Ureter (tissue), 1 donor: ENCODE results near the gene GLIS1. TPM values are rescaled to one million over a fixed set of nuclear protein-coding genes. Genes with fewer than 3 reads are reported as not detected.

Experiments used
- DNase-seq: peaks from one replicate; pipeline ENCODE4 v3.0.0-alpha.2; 2020; ENCODE audit warnings: low spot score
- total RNA-seq: library from RNA; stranded (reverse); gene quantifications from one replicate; pipeline ENCODE4 v1.2.4, GENCODE V29; 2023
- donor health status: DM: yes; HTN: yes; CAD: no.

Gene GLIS1
- total RNA-seq, 1 donor from 2014 or later, result 2.7 TPM

DNA sequence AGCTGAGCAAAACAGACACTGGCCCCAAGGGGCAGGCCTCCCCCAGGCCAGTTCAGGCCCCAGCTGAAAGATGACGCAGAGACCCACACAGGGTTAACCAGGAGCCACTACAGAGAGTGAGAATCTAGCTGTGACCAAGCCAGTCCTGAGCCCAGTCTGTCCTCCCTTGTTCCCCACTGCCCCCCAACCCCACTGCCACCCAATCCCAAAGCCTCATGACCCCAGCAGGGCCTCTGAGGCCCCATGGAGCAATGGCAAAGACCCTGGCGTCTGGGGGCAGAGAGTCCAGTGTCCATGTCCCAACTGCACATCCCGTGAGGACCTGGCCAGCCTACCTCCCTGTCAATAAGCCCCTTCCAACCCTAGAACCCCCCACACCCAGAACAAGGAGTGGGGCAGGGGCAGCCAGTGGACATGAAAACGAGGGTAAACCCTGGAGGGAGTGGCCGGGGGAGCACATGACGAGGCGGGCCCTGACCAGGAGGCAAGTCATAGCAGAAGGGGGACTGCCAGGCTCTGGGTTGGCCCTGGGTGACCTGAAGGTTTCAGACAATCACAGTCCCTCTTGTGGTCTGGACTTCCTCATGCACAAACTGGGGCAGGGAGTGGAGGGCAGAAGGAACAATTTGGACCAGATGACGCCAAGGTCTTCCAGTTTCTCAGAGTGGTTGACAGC, 100.5 kb downstream of the GLIS1 start:
- peak; percentile 39 for DNase-seq

DNA sequence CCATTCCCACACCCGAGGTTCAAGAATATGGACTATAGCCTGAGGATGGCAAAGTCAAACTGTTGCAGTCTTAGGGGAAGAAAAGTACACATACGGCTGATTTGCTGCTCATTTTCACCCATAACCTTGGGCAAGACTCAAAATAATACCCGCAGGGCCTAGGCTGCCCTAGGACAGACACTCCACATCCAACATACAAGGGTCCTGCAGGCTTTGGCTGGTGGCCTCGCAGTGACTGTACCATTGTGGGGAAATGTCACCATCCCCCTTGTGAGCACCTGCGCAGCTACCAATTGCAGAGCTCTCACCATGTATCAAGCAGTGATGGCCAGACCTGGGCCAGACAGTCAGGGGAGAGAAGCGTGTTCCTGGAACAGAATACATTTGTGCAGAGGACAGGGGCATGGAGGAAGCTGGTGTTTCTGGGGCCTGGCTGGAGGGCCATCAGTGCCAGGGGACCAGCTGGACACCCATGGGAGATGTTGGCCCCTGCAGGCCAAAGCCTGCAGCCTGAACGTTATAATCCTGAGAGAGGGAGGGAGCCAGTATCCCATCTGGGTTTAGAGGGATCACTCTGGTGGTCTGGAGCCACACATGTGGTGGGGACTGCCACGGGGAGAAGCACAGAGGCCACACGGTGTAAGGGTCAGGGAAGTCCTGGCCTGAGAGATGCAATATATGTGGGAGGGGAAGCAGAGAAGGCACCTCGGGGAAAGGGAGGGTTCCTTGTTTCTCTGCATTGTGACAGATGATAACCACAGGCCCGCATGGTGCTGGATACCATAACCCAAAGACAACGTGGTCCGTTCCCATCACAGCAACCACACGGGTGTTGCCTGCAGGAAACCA, 101.2 kb downstream of the GLIS1 start:
- DNase-seq, result no peak

DNA sequence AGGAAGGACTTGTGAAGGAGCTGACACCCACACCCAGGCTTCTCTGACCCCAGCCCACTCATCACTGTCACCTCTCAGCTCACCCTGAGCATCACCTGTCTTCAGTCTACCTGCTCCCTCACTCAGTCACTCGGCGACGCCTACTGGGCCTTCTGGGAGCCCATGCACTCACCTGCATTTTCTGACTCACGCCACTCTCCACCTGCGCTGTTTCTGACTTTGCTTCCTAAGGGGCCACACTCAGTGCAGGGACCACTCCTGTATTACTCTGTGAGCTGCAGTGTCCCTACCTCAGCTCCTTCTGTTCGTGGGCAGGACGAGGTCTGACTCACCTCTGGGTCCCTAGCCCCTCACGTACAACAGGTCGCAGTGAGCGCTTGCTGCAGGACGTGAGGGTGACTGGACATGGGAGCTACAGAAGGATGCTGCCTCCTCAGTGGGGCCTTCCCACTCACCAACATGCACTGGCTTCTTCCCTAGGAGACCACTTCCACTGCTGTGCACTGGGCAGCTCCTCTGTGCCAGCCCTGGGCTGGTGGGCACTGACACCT, 102.3 kb downstream of the GLIS1 start:
- peak; percentile 24 for DNase-seq

DNA sequence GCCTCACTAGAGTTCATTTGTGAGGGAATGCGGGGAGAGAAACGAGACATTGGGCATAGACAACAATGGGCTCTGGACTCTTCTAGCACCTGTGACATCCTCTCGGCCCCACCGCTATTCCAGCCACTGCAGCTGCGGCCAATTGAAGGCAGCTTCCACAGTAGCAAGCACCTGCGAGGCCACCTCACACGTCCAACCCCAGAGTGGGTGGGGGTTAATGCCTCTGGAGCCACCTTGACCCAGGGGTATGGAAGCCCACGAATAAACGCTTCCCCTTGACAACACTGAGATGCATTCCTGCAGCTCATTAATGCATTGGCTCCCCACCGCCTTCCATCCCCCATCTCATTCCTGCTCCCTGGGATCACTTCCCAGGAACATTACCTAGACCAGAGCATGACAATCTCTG, 104.4 kb downstream of the GLIS1 start:
- DNase-seq, result peak; percentile 30

DNA sequence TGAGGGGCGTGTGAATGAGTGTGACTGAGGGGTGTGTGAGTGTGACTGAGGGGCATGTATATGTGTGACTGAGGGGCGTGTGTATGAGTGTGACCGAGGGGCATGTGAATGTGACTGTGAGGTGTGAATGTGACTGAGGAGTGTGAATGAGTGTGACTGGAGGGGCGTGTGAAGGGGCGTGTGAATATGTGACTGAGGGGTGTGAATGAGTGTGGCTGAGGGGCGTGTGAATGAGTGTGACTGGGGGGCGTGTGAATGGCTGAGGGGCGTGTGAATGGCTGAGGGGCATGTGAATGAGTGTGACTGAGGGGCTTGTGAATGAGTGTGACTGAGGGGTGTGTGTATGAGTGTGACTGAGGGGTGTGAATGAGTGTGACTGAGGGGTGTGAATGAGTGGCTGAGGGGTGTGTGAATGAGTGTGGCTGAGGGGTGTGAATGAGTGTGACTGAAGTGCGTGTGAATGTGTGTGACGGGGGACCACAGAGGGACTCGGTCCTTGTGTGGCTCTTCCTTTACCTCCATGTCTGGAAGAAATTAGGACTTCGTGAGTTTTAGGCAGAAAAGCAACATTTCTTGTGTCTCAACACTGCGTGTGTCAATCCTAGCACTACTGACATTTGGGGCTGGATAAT, 105.8 kb downstream of the GLIS1 start:
- peak; percentile 25 for DNase-seq

DNA sequence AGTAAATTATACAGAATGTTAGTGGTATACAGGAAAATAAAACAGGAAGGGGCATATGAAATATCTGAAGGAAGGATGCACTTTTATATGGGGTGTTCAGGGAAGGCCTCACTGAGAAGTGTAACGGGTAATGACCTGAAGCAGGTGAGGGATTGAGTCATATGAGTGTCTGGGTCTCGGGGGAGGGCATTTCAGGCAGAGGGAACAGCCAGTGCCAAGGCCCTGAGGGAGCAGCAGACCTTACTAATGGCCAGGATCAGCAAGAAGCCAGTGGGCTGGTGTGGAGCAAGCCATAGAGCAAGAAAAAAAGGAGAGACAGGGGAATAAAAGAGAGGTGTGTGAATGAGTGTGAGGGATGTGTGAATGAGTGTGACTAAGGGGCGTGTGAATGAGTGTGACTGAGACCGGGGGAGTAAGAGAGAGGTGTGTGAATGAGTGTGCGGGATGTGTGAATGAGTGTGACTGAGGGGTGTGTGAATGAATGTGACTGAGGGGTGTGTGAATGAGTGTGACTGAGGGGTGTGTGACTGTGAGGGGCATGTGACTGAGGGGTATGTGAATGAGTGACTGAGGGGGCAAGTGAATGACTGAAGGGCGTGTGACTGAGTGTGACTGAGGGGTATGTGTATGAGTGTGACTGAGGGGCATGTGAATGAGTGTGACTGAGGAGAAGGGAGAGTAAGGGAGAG, 107.2 kb downstream of the GLIS1 start:
- DNase-seq, result peak; percentile 17

DNA sequence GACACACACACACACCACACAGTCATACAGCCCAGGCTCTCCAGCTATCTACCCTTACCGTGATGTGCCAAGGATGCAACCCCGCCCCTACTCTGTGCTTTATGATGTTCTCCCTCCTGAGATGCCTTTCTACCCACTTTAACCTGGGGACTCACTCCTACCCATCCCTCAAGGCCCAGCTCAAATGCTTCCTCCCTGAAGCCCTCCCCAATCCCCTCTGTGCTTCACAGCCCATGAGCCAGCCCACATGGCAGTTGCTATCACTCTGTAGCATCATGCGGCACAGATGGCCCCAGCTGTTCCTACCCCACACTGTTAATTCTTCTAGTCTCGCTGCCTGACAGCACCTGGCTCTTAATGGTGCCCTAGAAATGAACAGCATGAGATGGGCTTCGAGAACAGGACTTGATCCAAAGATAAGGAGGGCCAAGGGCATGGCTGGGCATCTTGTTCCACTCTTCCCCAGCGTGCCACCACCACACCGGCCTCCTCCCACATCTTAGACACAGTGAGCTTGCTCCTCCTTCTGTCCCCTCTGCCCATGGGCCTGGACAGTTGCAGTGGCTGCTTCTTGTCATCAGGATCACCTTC, 109.8 kb downstream of the GLIS1 start:
- DNase-seq, result peak; percentile 28

DNA sequence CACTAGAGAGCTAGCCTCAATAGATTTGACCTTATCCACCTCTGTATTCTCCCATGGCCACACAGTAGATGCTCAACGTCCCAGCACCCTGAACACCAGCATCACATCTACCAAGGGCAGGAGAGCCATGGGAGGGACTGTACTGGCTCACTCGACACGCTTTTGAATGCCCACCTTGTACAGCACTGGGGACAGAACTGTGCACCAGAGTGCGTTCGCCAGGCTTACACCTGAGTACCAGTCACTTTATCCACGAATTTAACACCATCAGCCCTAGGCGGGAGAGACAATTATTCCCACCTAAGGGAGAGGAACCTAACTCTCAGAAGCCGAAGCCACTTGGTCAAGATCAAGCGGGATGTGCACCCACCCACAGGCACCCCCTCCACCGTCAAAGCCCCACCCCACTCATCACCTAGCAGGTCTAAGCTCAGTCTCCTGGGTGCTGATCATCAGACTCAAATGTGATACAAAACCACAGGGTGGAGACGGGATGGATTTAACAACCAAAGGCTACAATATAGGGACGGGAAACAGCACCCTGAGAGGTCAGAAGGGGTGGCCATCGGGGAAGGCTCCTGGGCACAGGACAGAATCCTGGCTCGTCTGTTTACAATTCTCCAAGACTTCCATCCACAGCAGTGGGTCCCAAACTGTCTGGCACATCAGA, 110.5 kb downstream of the GLIS1 start:
- peak; percentile 22 for DNase-seq

DNA sequence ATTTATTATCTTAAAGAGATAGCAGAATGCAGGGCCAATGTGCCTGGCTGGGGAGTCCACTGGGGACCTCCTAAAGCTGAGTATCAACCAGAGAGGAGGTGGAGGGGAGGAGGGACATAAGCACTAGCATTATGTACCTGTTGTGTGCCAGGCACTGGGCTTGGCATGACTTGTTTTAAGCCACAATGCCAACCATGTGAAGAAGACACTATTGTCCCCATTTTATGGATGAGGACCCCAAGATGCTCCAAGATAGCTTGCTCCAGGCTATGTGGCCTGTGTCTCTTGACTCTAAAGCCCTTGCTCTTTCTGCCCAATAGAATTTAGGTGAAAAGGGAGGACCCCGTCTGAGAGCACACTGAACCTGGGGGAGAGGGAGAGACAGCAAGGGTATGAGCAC, 111.3 kb downstream of the GLIS1 start:
- DNase-seq, result no peak

DNA sequence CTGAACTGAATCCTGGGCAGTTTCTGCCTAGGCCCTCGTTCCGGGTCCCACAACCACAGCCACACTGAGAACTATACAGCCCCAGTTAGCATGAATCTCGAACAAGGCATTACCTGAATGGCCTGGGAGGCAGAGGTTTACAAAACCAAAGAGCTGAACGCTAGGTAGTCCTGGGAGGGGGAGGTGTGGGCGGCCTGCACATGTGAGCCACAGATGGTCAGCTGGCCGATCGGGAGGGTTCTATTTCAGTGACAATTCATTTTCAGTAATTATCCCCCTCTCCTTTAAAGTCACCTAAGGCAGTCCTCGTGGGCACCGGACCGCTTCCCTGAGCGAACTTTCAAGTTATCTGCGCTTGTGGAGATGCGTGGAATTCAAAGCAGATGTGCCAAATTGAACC, 111.9 kb downstream of the GLIS1 start:
- peak; percentile 25 for DNase-seq

DNA sequence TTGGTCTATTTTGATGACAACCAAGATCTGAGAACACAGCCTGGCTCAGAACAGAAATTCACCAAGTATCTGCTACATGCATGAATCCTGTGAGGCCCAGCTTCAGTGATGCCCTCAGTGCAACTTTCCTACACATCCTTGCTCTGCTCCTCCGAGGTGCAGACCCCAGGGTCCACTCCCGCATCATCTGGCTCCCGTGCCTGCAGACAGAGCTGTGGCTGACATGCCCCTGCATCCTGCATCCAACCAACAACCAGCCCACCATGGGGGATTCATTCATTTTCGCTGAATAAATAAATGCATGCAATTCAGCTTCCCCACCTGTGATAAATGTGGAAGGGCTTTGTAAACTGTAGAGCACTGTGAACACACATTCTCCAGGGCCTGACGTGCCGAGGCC, 112.3 kb downstream of the GLIS1 start:
- DNase-seq, result peak; percentile 36

DNA sequence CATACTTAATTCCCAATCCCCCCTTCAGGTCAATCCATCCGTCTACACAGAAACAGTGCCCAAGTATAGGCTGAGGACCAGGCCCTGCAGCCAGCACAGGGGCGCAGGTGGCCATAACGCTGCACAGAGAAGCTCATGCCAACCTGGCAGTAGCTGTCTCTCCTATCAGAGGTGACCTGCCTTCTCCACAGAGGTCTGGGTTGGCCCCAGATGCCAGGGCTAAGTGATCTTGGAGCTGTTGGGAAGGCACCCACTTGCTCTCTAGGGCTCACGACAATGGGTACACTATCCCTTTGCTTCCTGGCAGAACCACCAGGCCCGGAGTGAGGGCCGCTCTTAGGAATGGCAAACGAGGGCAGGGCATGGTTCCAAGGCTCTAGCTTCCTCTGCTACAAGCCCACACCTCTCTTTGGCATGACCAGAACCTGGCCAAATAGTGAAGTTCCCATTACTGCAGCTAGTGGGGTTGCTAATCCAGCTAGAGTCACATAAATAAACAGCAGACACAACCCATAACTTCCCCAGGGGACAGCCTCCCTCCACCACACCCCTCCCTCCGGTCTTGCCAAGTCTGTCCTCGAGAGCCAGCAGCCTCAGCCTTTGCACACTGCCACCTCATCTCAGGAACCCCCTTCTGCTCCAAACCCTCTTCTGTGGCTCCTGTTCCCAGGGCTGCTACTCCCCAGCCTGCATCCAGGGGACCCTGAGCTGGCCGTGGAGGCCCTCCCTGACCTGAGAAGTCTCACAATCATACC, 113.0 kb downstream of the GLIS1 start:
- peak; percentile 40 for DNase-seq

DNA sequence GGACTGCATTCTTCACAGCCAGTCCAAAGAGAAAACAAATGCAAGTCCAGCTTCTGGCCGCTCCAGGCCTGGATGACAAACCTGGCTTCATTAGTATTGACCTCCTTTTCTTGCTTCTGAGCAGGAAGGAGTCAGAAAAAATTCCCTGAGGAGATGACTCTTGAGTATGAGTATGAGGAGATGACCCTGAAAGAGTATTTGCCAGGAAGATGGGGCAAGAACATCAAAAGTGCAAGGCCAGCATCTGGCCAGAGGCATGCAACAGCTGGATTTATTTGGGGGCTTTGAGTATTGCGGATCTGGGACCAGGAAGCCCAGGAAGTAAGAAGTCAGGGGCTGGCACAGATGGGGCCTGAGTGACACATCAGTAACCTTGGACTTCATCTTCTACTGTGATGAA, 113.9 kb downstream of the GLIS1 start:
- no peak for DNase-seq

DNA sequence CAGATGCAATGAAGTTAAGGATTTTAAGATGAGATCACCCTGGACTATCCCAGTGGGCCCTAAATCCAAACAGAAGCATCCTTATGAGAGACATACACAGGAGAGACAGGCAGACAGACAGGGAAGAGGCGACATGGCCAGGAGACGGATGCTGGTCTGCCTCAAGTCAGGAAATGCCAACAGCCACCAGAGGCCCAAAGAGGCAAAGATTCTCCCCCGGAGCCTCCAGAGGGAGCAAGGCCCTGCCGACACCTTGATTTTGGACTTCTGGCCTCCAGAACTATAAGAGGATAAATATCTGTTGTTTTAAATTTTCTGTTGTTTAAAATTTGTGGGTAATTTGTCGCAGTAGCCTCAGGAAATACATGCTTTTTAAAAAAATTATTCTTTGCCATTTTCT, 116.4 kb downstream of the GLIS1 start:
- no peak for DNase-seq

DNA sequence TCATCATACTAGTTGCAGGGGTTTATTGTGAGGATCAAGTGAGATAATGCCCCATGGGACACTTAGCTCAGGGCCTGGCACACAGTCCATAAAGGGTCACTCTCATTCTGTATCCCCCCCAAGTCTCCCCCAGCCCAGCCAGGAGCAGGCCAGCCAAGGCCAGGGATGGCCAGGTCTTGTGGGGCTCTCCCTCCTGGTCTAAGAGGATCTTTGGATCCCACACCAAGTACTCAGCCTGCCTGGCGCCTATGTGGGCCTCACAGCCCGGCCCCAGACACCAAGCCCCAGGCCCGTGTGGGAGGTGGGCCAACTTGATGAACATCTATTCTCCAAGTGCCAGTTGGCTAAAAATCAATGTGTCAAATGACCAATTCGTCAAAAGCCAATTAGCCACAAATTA, 117.8 kb downstream of the GLIS1 start:
- DNase-seq, result peak; percentile 39

DNA sequence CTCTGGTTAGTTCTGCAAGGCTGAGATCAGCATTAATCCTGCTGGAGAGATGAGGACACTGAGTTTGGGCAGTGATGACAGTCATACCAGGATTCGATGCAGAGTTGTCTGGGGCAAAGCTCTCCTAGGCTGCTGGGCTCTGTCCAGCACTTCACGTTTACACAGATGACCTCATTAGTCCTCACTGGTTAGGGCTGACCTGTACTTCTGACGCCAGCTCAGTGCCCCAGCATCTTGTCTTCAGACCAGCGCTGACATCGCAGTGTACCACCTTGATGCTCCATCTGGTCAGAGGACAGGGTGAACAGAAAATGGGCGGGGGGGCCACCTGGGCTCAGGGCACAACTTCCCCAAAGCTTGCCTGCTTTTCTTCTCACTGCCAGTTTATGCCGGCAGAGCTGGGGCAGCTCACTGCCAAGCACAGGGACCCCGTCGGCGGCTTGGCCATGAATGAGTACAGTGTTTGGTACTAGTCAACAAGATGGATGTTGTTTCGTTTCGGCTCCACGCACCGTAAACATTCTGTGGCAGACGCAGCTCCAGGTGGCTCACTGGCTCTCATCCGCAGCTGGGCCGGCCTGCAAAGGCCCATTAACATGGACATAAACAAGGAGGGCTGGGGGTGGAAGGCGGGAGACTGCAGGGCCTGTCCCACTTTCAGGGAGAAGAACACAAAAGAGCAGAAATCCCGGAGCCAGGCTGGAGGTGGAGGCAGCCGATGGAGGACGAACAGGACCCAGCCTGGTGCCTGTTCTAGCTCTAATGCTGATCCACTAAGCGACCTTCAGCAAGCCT, 118.7 kb downstream of the GLIS1 start:
- DNase-seq, result no peak

DNA sequence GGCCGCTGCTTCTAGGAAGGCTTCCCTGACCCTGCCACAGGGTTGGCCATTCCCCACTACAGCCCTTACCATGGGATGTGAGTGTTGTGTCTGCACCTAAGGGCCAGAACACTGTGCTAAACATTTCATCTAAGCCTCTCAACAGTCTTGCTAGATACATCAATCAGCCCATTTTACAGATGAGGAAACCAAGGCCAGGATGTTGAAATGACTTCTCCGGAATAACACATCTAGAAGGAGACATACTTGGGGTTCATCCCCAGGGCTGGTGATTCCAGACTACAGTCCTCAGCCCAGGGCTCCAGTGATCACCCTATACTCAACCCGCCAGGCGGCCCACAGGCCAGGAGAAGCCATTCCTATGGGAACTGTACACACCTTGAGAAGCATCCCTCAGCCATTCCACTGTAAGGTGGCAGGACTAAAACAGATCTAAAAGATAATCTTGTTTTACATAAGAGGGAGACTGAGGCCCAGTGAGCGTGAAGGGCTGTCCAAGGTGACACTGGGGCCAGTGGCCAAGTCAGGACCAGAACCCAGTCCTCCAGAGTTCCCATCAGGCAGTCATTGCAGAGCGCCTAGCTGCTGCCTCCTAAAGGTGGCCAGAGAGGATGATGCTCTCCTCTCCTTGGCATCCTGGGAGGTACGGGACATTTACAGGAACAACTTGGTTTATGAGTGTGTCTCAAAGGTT, 119.5 kb downstream of the GLIS1 start:
- DNase-seq, result peak; percentile 4

DNA sequence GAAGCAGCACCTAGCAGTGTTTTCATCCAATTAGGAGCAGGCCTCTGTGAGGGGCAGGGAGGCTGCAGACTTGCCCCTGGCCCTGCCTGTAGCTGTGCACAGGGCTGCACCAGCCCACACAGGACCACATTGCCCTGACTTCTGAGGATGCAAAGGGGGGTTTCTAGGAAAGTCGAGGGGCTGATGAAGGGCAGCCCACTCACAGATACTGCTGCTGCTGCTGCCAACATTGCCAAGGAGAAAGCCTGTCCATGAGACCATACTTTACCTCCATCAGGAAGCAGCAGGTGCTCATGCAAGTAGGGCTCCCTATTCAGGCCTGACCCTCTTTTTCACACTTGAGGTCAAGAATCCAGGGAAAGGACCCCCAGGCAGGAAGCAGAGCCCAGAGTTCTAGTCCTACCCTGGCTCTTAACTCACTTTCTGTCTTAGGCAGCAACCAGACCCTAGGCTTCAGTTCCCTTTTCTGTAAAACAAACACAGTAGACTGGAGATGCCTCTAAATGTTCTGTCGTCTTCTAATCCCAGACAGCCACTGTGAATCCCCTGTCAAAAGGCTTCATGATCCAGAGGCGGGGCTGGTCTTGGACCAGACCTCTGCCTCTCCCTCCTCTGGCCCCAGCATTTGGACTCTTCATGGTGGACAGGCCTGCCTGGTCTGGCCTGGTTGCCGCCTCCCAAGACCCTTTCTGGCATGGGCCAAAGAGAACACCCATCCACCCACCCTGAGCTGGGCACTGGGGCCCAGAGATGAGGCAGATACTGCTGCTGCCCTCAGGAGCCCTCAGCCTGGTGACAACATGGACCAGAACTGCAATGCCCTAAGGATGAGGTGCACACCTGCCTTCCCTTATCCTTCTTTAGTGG, 120.2 kb downstream of the GLIS1 start:
- DNase-seq, result peak; percentile 14
